IPS-11a (cell line): ENCODE results near the gene TEX48.

Experiments
- H3K4me3 ChIP-seq: one replicate; pipeline ENCODE4 v1.5.1; 2013; ENCODE audit warnings: low read depth, low read length, control low read depth

Gene TEX48

GRCh38 chr9:114694146-114694545 is 12.2 kb upstream of the TEX48 start:
- no peak overlapping the region for H3K4me3 ChIP-seq

GRCh38 chr9:114693248-114693855 is 11.4 kb upstream of the TEX48 start:
- no peak overlapping the region for H3K4me3 ChIP-seq

- H3K4me3 ChIP-seq: no peak overlapping the region
Measured at GRCh38 chr9:114691956-114692295, 9.9 kb upstream of the TEX48 start.

- no peak overlapping the region for H3K4me3 ChIP-seq
Measured at GRCh38 chr9:114691046-114691955, 9.3 kb upstream of the TEX48 start.

GRCh38 chr9:114690308-114690707 is 8.3 kb upstream of the TEX48 start:
- no peak overlapping the region for H3K4me3 ChIP-seq

GRCh38 chr9:114689813-114690212 is 7.8 kb upstream of the TEX48 start:
- no peak overlapping the region for H3K4me3 ChIP-seq

- no peak overlapping the region for H3K4me3 ChIP-seq
Measured at GRCh38 chr9:114688909-114689610, 7.1 kb upstream of the TEX48 start.

- no peak overlapping the region for H3K4me3 ChIP-seq
Measured at GRCh38 chr9:114688379-114688778, 6.4 kb upstream of the TEX48 start.

GRCh38 chr9:114687034-114687433 is 5.0 kb upstream of the TEX48 start:
- no peak overlapping the region for H3K4me3 ChIP-seq

GRCh38 chr9:114685951-114686350 is 4.0 kb upstream of the TEX48 start:
- H3K4me3 ChIP-seq: no peak overlapping the region

- H3K4me3 ChIP-seq: no peak overlapping the region
Measured at GRCh38 chr9:114684036-114684435, 2.0 kb upstream of the TEX48 start.

GRCh38 chr9:114682846-114683245 is 854 bp upstream of the TEX48 start:
- no peak overlapping the region for H3K4me3 ChIP-seq

- H3K4me3 ChIP-seq: no peak overlapping the region
Measured at GRCh38 chr9:114680259-114681001, 1.6 kb downstream of the TEX48 start.

GRCh38 chr9:114678795-114679194 is 3.2 kb downstream of the TEX48 start:
- no peak overlapping the region for H3K4me3 ChIP-seq

GRCh38 chr9:114678130-114678529 is 3.9 kb downstream of the TEX48 start:
- no peak overlapping the region for H3K4me3 ChIP-seq

GRCh38 chr9:114677418-114677817 is 4.6 kb downstream of the TEX48 start:
- no peak overlapping the region for H3K4me3 ChIP-seq

- H3K4me3 ChIP-seq: no peak overlapping the region
Measured at GRCh38 chr9:114676901-114677300, 5.1 kb downstream of the TEX48 start.

GRCh38 chr9:114674798-114675540 is 7.0 kb downstream of the TEX48 start:
- no peak overlapping the region for H3K4me3 ChIP-seq

- H3K4me3 ChIP-seq: no peak overlapping the region
Measured at GRCh38 chr9:114674076-114674797, 7.8 kb downstream of the TEX48 start.

- no peak overlapping the region for H3K4me3 ChIP-seq
Measured at GRCh38 chr9:114671605-114672004, 10.4 kb downstream of the TEX48 start.
